ENCODE measurements around the gene INPP4B.
"Not testable (repeated sequence)": the region's sequence is repeated elsewhere in the genome, so short reads cannot be mapped to it uniquely, and the experiment has no call there.

Gene INPP4B

DNA sequence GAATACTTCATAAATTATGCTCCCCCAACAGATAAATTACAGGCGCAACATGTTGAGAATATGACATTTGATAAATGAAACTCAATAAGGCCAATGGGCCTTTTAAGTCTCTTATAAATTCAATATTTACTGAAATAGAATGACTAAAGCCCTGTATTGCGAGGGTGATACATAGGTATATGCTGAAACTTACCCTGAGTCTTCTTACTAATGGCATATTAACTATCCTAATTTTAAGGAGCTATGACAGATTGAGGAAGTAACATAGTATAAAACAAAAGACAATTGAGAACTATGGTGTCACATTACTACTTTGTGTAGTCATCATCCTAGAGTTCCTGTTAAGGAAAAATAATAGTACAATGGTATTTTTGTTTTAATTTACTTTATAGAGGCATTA, 769.1 kb downstream of the INPP4B start:
- Histone ChIP-seq H3K36me3 (ENCODE audit: control insufficient read depth in 2 of 2, insufficient read depth in 2 of 2, low read length in 2 of 2) (peaks cover 0 to 2% of the 10 kb centered on the region in 2 donors), H3K4me3 (ENCODE audit: low read length in 2 of 2) (no peak overlapping the region), H3K9ac (ENCODE audit: low read length in 2 of 2) (no peak overlapping the region), H3K27me3 (ENCODE audit: control insufficient read depth in 1 of 2, insufficient read depth in 2 of 2, low read length in 2 of 2) (no peaks in the 10 kb centered on the region), H3K9me3 (ENCODE audit: control insufficient read depth in 2 of 2, low read length in 2 of 2) (no peaks in the 10 kb centered on the region), H3K27ac (ENCODE audit: low read length) (no peak overlapping the region), H3K4me1 (ENCODE audit: control insufficient read depth, insufficient read depth, low read length) (no peaks in the 10 kb centered on the region)

DNA sequence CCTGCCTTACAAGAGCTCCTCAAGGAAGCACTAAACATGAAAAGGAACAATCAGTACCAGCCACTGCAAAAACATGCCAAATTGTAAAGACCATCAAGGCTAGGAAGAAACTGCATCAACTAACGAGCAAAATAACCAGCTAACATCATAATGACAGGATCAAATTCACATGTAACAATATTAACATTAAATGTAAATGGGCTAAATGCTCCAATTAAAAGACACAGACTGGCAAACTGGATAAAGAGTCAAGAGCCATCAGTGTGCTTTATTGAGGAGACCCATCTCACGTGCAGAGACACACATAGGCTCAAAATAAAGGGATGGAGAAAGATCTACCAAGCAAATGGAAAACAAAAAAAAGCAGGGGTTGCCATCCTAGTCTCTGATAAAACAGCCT, 777.8 kb downstream of the INPP4B start:
- not testable (repeated sequence) for H3K4me1 ChIP-seq (ENCODE audit: control insufficient read depth, insufficient read depth, low read length); H3K27ac ChIP-seq (ENCODE audit: low read length); H3K4me3 ChIP-seq (ENCODE audit: low read length in 2 of 2); H3K27me3 ChIP-seq (ENCODE audit: control insufficient read depth in 1 of 2, insufficient read depth in 2 of 2, low read length in 2 of 2); H3K36me3 ChIP-seq (ENCODE audit: control insufficient read depth in 2 of 2, insufficient read depth in 2 of 2, low read length in 2 of 2); H3K9ac ChIP-seq (ENCODE audit: low read length in 2 of 2); H3K9me3 ChIP-seq (ENCODE audit: control insufficient read depth in 2 of 2, low read length in 2 of 2)

DNA sequence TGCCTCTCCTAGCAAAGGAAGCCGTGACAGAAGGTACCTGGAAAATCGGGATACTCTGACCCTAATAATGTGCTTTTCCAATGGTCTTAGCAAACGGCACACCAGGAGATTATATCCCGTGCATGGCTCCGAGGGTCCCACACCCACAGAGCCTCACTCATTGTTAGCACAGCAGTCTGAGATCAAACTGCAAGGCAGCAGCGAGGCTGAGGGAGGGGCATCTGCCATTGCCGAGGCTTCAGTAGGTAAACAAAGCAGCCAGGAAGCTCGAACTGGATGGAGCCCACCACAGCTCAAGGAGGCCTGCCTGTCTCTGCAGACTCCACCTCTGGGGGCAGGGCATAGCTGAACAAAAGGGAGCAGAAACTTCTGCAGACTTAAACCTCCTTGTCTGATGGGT, 779.5 kb downstream of the INPP4B start:
- not testable (repeated sequence) for H3K27me3 ChIP-seq (ENCODE audit: control insufficient read depth in 1 of 2, insufficient read depth in 2 of 2, low read length in 2 of 2); H3K27ac ChIP-seq (ENCODE audit: low read length); H3K4me3 ChIP-seq (ENCODE audit: low read length in 2 of 2); H3K4me1 ChIP-seq (ENCODE audit: control insufficient read depth, insufficient read depth, low read length); H3K9ac ChIP-seq (ENCODE audit: low read length in 2 of 2); H3K9me3 ChIP-seq (ENCODE audit: control insufficient read depth in 2 of 2, low read length in 2 of 2); H3K36me3 ChIP-seq (ENCODE audit: control insufficient read depth in 2 of 2, insufficient read depth in 2 of 2, low read length in 2 of 2)

GRCh38 chr4:142065086-142065647, 780.9 kb downstream of the INPP4B start:
- Histone ChIP-seq H3K9me3 (ENCODE audit: control insufficient read depth in 2 of 2, low read length in 2 of 2) (peaks cover 2% of the 10 kb centered on the region in 2 donors), H3K27ac (ENCODE audit: low read length) (no peak overlapping the region), H3K4me1 (ENCODE audit: control insufficient read depth, insufficient read depth, low read length) (no peaks in the 10 kb centered on the region), H3K36me3 (ENCODE audit: control insufficient read depth in 2 of 2, insufficient read depth in 2 of 2, low read length in 2 of 2) (peaks cover 0 to 2% of the 10 kb centered on the region in 2 donors), H3K4me3 (ENCODE audit: low read length in 2 of 2) (no peak overlapping the region), H3K27me3 (ENCODE audit: control insufficient read depth in 1 of 2, insufficient read depth in 2 of 2, low read length in 2 of 2) (no peaks in the 10 kb centered on the region), H3K9ac (ENCODE audit: low read length in 2 of 2) (no peak overlapping the region)

DNA sequence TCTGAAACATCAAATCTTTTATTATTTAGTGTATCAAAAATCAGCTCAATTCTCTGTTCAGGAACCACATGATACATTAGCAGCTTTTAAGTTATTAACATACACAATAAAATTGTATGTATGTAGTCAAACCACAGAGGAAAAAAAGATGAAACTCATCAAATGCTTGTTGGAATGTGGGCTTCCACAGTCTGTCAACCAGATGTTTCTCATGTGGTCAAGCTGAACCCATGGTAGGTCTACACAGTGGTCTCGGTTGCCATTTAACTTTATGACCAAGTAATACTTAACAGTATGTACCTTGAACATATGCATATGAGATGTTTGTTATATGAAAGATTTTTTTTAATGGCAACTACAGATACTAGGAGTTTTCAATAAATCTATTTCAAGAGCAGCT, 781.9 kb downstream of the INPP4B start:
- H3K36me3 ChIP-seq (ENCODE audit: control insufficient read depth in 2 of 2, insufficient read depth in 2 of 2, low read length in 2 of 2), result peaks cover 0 to 2% of the 10 kb centered on the region in 2 donors
- H3K27me3 ChIP-seq (ENCODE audit: control insufficient read depth in 1 of 2, insufficient read depth in 2 of 2, low read length in 2 of 2), result no peaks in the 10 kb centered on the region
- H3K9ac ChIP-seq (ENCODE audit: low read length in 2 of 2), result no peak overlapping the region
- H3K9me3 ChIP-seq (ENCODE audit: control insufficient read depth in 2 of 2, low read length in 2 of 2), result peaks cover 2% of the 10 kb centered on the region in 2 donors
- H3K4me1 ChIP-seq (ENCODE audit: control insufficient read depth, insufficient read depth, low read length), result no peaks in the 10 kb centered on the region
- no peak overlapping the region for H3K4me3 ChIP-seq (ENCODE audit: low read length in 2 of 2)
- H3K27ac ChIP-seq (ENCODE audit: low read length), result no peak overlapping the region

DNA sequence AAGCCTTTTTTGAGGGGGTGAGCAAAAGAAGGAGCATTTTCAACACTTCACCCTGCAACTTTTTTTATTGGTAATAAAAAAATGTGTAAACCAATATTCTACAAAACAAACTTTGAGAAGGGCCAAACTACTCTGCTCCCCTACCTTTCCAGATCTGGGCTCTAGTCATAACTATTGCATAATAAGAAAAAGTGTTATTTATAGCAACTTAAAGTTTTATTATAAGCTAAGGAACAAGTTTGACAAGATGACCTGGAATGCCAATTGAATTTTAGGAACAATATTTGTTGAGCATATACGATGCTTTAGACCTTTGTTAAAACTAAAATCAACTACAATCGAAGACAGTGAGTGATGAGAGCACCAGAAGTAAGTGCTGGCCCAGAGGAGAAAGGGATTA, 800.1 kb downstream of the INPP4B start:
- Histone ChIP-seq H3K27ac (ENCODE audit: low read length) (no peak overlapping the region), H3K4me3 (ENCODE audit: low read length in 2 of 2) (no peak overlapping the region), H3K4me1 (ENCODE audit: control insufficient read depth, insufficient read depth, low read length) (no peaks in the 10 kb centered on the region), H3K9ac (ENCODE audit: low read length in 2 of 2) (no peak overlapping the region), H3K9me3 (ENCODE audit: control insufficient read depth in 2 of 2, low read length in 2 of 2) (no peaks in the 10 kb centered on the region), H3K36me3 (ENCODE audit: control insufficient read depth in 2 of 2, insufficient read depth in 2 of 2, low read length in 2 of 2) (no peaks in the 10 kb centered on the region), H3K27me3 (ENCODE audit: control insufficient read depth in 1 of 2, insufficient read depth in 2 of 2, low read length in 2 of 2) (no peaks in the 10 kb centered on the region)

DNA sequence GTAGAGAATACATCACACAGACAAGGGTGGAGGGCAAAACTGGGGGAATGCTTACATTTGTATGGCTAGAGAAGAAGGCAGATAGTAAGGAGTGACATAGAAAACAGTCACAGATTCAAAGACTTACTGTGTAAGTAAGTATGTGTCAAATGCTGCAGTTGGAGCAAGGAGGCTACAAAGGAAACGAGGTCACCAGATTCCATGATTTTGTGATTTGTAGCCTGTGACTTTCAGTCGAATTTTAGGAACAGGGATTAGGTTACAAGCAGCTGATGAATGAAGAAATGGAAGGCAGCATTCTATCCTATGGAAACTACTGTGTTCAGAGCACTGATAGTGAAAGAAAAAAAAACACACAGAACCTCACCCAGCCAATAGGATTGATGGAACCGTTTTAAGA, 801.8 kb downstream of the INPP4B start:
- H3K36me3 ChIP-seq (ENCODE audit: control insufficient read depth in 2 of 2, insufficient read depth in 2 of 2, low read length in 2 of 2), result no peaks in the 10 kb centered on the region
- no peaks in the 10 kb centered on the region for H3K9me3 ChIP-seq (ENCODE audit: control insufficient read depth in 2 of 2, low read length in 2 of 2)
- no peak overlapping the region for H3K9ac ChIP-seq (ENCODE audit: low read length in 2 of 2)
- H3K27ac ChIP-seq (ENCODE audit: low read length), result no peak overlapping the region
- H3K27me3 ChIP-seq (ENCODE audit: control insufficient read depth in 1 of 2, insufficient read depth in 2 of 2, low read length in 2 of 2), result no peaks in the 10 kb centered on the region
- no peak overlapping the region for H3K4me3 ChIP-seq (ENCODE audit: low read length in 2 of 2)
- H3K4me1 ChIP-seq (ENCODE audit: control insufficient read depth, insufficient read depth, low read length), result no peaks in the 10 kb centered on the region

- no peak overlapping the region for H3K27ac ChIP-seq (ENCODE audit: low read length)
- no peaks in the 10 kb centered on the region for H3K36me3 ChIP-seq (ENCODE audit: control insufficient read depth in 2 of 2, insufficient read depth in 2 of 2, low read length in 2 of 2)
Observed at GRCh38 chr4:142043509-142043908, 802.6 kb downstream of the INPP4B start.

DNA sequence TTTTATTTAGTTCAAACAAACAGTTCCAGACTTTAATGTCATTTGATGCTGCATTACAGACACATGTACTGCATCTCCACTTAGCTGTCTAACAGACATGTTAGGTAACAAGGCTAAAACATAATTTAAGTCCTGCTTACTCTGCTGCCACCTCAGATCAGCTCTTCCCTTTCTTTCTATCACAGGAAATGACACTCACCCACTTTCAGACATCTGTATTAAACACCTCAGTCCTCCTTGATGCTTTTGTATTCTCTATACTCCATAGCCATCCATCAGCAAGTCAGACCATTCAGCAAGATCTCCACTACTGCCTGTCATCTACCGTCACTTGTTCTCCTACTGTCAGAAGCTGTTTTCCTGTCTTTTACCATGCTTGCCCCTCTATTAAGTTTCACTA, 804.3 kb downstream of the INPP4B start:
- Histone ChIP-seq H3K9me3 (ENCODE audit: control insufficient read depth in 2 of 2, low read length in 2 of 2) (no peaks in the 10 kb centered on the region), H3K4me1 (ENCODE audit: control insufficient read depth, insufficient read depth, low read length) (no peaks in the 10 kb centered on the region), H3K27me3 (ENCODE audit: control insufficient read depth in 1 of 2, insufficient read depth in 2 of 2, low read length in 2 of 2) (no peaks in the 10 kb centered on the region)

More at GRCh38 chr4:142043509-142043908, 802.6 kb downstream of the INPP4B start:
- no peaks in the 10 kb centered on the region for H3K9me3 ChIP-seq (ENCODE audit: control insufficient read depth in 2 of 2, low read length in 2 of 2)
- no peak overlapping the region for H3K9ac ChIP-seq (ENCODE audit: low read length in 2 of 2)
- no peaks in the 10 kb centered on the region for H3K27me3 ChIP-seq (ENCODE audit: control insufficient read depth in 1 of 2, insufficient read depth in 2 of 2, low read length in 2 of 2)
- no peak overlapping the region for H3K4me3 ChIP-seq (ENCODE audit: low read length in 2 of 2)
- no peaks in the 10 kb centered on the region for H3K4me1 ChIP-seq (ENCODE audit: control insufficient read depth, insufficient read depth, low read length)

GRCh38 chr4:142040043-142040442, 806.1 kb downstream of the INPP4B start:
- H3K27me3 ChIP-seq (ENCODE audit: control insufficient read depth in 1 of 2, insufficient read depth in 2 of 2, low read length in 2 of 2), result no peaks in the 10 kb centered on the region
- no peaks in the 10 kb centered on the region for H3K9me3 ChIP-seq (ENCODE audit: control insufficient read depth in 2 of 2, low read length in 2 of 2)
- no peak overlapping the region for H3K4me3 ChIP-seq (ENCODE audit: low read length in 2 of 2)
- H3K4me1 ChIP-seq (ENCODE audit: control insufficient read depth, insufficient read depth, low read length), result no peaks in the 10 kb centered on the region
- H3K36me3 ChIP-seq (ENCODE audit: control insufficient read depth in 2 of 2, insufficient read depth in 2 of 2, low read length in 2 of 2), result no peaks in the 10 kb centered on the region
- H3K27ac ChIP-seq (ENCODE audit: low read length), result no peak overlapping the region
- H3K9ac ChIP-seq (ENCODE audit: low read length in 2 of 2), result no peak overlapping the region

More for the DNA sequence above, 804.3 kb downstream of the INPP4B start:
- H3K27ac ChIP-seq (ENCODE audit: low read length), result no peak overlapping the region
- H3K9ac ChIP-seq (ENCODE audit: low read length in 2 of 2), result no peak overlapping the region
- no peak overlapping the region for H3K4me3 ChIP-seq (ENCODE audit: low read length in 2 of 2)
- no peaks in the 10 kb centered on the region for H3K36me3 ChIP-seq (ENCODE audit: control insufficient read depth in 2 of 2, insufficient read depth in 2 of 2, low read length in 2 of 2)

GRCh38 chr4:142036795-142037583, 809.1 kb downstream of the INPP4B start:
- Histone ChIP-seq H3K4me1 (ENCODE audit: control insufficient read depth, insufficient read depth, low read length) (no peaks in the 10 kb centered on the region), H3K9me3 (ENCODE audit: control insufficient read depth in 2 of 2, low read length in 2 of 2) (no peaks in the 10 kb centered on the region), H3K27ac (ENCODE audit: low read length) (no peak overlapping the region), H3K9ac (ENCODE audit: low read length in 2 of 2) (no peak overlapping the region), H3K36me3 (ENCODE audit: control insufficient read depth in 2 of 2, insufficient read depth in 2 of 2, low read length in 2 of 2) (no peaks in the 10 kb centered on the region), H3K27me3 (ENCODE audit: control insufficient read depth in 1 of 2, insufficient read depth in 2 of 2, low read length in 2 of 2) (no peaks in the 10 kb centered on the region), H3K4me3 (ENCODE audit: low read length in 2 of 2) (no peak overlapping the region)
